Testis (tissue), 3 donors: ENCODE data around the gene CREG2. TPM values are rescaled to one million over a fixed set of nuclear protein-coding genes. Genes with fewer than 3 reads are reported as not detected.

ENCODE experiments used
- DNase-seq: peaks from one replicate; pipeline ENCODE4 v3.0.0-alpha.2; 2019
- H3K27ac ChIP-seq, 2 donors: fragments of 200-600 bp; sonication (generic); one replicate each; pipeline ENCODE4 v1.5.1; 2019
- H3K27me3 ChIP-seq: fragments of 200-600 bp; sonication (generic); one replicate; pipeline ENCODE4 v1.5.1; 2019
- H3K36me3 ChIP-seq: fragments of 200-600 bp; sonication (generic); one replicate; pipeline ENCODE4 v1.5.1; 2017; ENCODE audit warnings: low read depth; ENCODE audit errors: missing control alignments
- H3K4me1 ChIP-seq: fragments of 200-600 bp; sonication (generic); one replicate; pipeline ENCODE4 v1.5.1; 2019
- H3K4me3 ChIP-seq, 2 donors: fragments of 200-600 bp; sonication (generic); one replicate each; pipeline ENCODE4 v1.5.1; 2017 to 2019
- H3K9me3 ChIP-seq: fragments of 200-600 bp; sonication (generic); one replicate; pipeline ENCODE4 v1.5.1; 2017
- CTCF ChIP-seq, 3 experiments: fragments of 450-650 bp in 2 of 3; fragments of 200-600 bp in 1 of 3; sonication (generic) in 1 of 3; IDR thresholded peaks; one replicate each; pipeline ENCODE4 v1.5.1; 2016 to 2019; ENCODE audit warnings: antibody characterized with exemption in 3 of 3, mild to moderate bottlenecking in 2 of 3, moderate library complexity in 1 of 3
- POLR2A ChIP-seq: fragments of 450-650 bp; IDR thresholded peaks from one replicate; pipeline ENCODE4 v1.6.1; 2017; ENCODE audit warnings: antibody characterized with exemption, mild to moderate bottlenecking, moderate library complexity
- WGBS, 2 donors: methylation state at CpG; one replicate each; pipeline ENCODE4 v1.1.5; 2018; 5-methylcytosine and 5-hydroxymethylcytosine counted together
- intact Hi-C: fragments of 100-400 bp; cut with DNase I; formaldehyde crosslinking; loops from one replicate; pipeline ENCODE4 v1.15.1; 2023; ENCODE audit warnings: low total_unique reads
- polyA plus RNA-seq: library from polyadenylated mRNA; stranded (reverse); fragments of 350-450 nt; fragmentation: Illumina TruSeq; extraction: RNeasy Lipid Tissue Mini Kit (QIAGEN cat#74804); gene quantifications from one replicate; pipeline ENCODE4 v1.2.3, GENCODE V29; 2014; ENCODE audit warnings: low read depth, low replicate concordance; ENCODE audit not compliant: insufficient read depth
- total RNA-seq, 2 donors: library from RNA; depleted of rRNA; stranded (reverse); fragments of >200 nt; gene quantifications; one replicate each; pipeline ENCODE4 v1.2.3, GENCODE V29; 2016

The CREG2 gene
- total and polyA plus RNA-seq, 3 donors from 2014 or later, result 0.19 to 0.47 (median 0.42) TPM

- no peaks in the 10 kb centered on the region for H3K36me3 ChIP-seq
- H3K9me3 ChIP-seq, result no peaks in the 10 kb centered on the region
- H3K27ac ChIP-seq, result no peak overlapping the region
- H3K27me3 ChIP-seq, result no peaks in the 10 kb centered on the region
- WGBS, 2 donors, result 74 to 83% methylated on average over 1 of the region's 1 CpG
- TF ChIP-seq POLR2A, result no peak
- TF ChIP-seq CTCF (IDR thresholded peaks at IDR 0.05), result no peak
- H3K4me3 ChIP-seq, result no peak overlapping the region
- intact Hi-C loops, result no loop called here
- peaks cover 17% of the 10 kb centered on the region for H3K4me1 ChIP-seq
- DNase-seq, result no peak
Measured at GRCh38 chr2:101303688-101304087, 83.6 kb downstream of the CREG2 start.

GRCh38 chr2:101302016-101302415, 85.3 kb downstream of the CREG2 start:
- intact Hi-C loops, result no loop called here

GRCh38 chr2:101300836-101301235, 86.5 kb downstream of the CREG2 start:
- WGBS, 2 donors, result 74 to 92% methylated on average over 7 of the region's 7 CpGs
- no peak for DNase-seq
- TF ChIP-seq POLR2A (no peak), CTCF (IDR thresholded peaks at IDR 0.05) (no peak)
- Histone ChIP-seq H3K4me3 (no peak overlapping the region), H3K9me3 (no peaks in the 10 kb centered on the region), H3K4me1 (peaks cover 16% of the 10 kb centered on the region), H3K36me3 (no peaks in the 10 kb centered on the region), H3K27ac (no peak overlapping the region), H3K27me3 (no peaks in the 10 kb centered on the region)
- intact Hi-C loops, result no loop called here

More at GRCh38 chr2:101302016-101302415, 85.3 kb downstream of the CREG2 start:
- Histone ChIP-seq H3K27me3 (no peaks in the 10 kb centered on the region), H3K4me3 (no peak overlapping the region), H3K9me3 (no peaks in the 10 kb centered on the region), H3K36me3 (no peaks in the 10 kb centered on the region), H3K27ac (no peak overlapping the region), H3K4me1 (peaks cover 17% of the 10 kb centered on the region)
- no peak for TF ChIP-seq CTCF (IDR thresholded peaks at IDR 0.05)
- TF ChIP-seq POLR2A, result no peak
- DNase-seq, result no peak
- 85 to 88% methylated on average over 4 of the region's 4 CpGs for WGBS, 2 donors

GRCh38 chr2:101300164-101300563, 87.1 kb downstream of the CREG2 start:
- no peaks in the 10 kb centered on the region for H3K27me3 ChIP-seq
- no peak for DNase-seq
- no peak overlapping the region for H3K27ac ChIP-seq
- TF ChIP-seq POLR2A, result no peak
- TF ChIP-seq CTCF (IDR thresholded peaks at IDR 0.05), result no peak
- no peak overlapping the region for H3K4me3 ChIP-seq
- no peaks in the 10 kb centered on the region for H3K36me3 ChIP-seq
- no peaks in the 10 kb centered on the region for H3K9me3 ChIP-seq
- intact Hi-C loops, result no loop called here
- 71 to 77% methylated on average over 1 of the region's 1 CpG for WGBS, 2 donors
- H3K4me1 ChIP-seq, result peaks cover 9% of the 10 kb centered on the region

- WGBS, 2 donors, result 56 to 59% methylated on average over 6 of the region's 6 CpGs
- TF ChIP-seq CTCF (IDR thresholded peaks at IDR 0.05), result no peak
- no peak for TF ChIP-seq POLR2A
- H3K9me3 ChIP-seq, result no peaks in the 10 kb centered on the region
- DNase-seq, result no peak
- H3K4me3 ChIP-seq, result no peak overlapping the region
- H3K36me3 ChIP-seq, result no peaks in the 10 kb centered on the region
- intact Hi-C loops, result no loop called here
- H3K27me3 ChIP-seq, result no peaks in the 10 kb centered on the region
- H3K4me1 ChIP-seq, result peaks cover 9% of the 10 kb centered on the region
- no peak overlapping the region for H3K27ac ChIP-seq
Measured at GRCh38 chr2:101299604-101300003, 87.7 kb downstream of the CREG2 start.
